Measurements from ENCODE around the gene HS6ST1.

The HS6ST1 gene

GRCh38 chr2:128314348-128315121, 4.1 kb downstream of the HS6ST1 start:
- ATAC-seq, result no peak
- TF ChIP-seq ZC3H10 (CRISPR knock-in tag; IDR thresholded peaks at IDR 0.05) (no peak), ZNF70 (CRISPR knock-in tag; IDR thresholded peaks at IDR 0.05) (no peak), ZFP30 (CRISPR knock-in tag; IDR thresholded peaks at IDR 0.05) (no peak), SNAI2 (CRISPR knock-in tag; IDR thresholded peaks at IDR 0.05) (no peak), ISL1 (CRISPR knock-in tag; IDR thresholded peaks at IDR 0.05) (no peak), OSR1 (CRISPR knock-in tag; IDR thresholded peaks at IDR 0.05) (no peak), ZFP3 (CRISPR knock-in tag; IDR thresholded peaks at IDR 0.05) (no peak), RARB (CRISPR knock-in tag; IDR thresholded peaks at IDR 0.05) (no peak), GLIS3 (CRISPR knock-in tag; IDR thresholded peaks at IDR 0.05) (no peak), CREB5 (CRISPR knock-in tag; IDR thresholded peaks at IDR 0.05; ENCODE audit: low read depth) (no peak), TCF4 (CRISPR knock-in tag; IDR thresholded peaks at IDR 0.05; ENCODE audit: borderline replicate concordance) (no peak), CSDC2 (CRISPR knock-in tag; IDR thresholded peaks at IDR 0.05) (no peak), ZNF565 (CRISPR knock-in tag; conservative IDR thresholded peaks at IDR 0.05; ENCODE audit: low read depth) (no peak), PPARA (CRISPR knock-in tag; IDR thresholded peaks at IDR 0.05; ENCODE audit: borderline replicate concordance) (no peak), ZNF8 (CRISPR knock-in tag; IDR thresholded peaks at IDR 0.05) (no peak), ESRRG (CRISPR knock-in tag; IDR thresholded peaks at IDR 0.05) (no peak), CSRNP3 (CRISPR knock-in tag; IDR thresholded peaks at IDR 0.05) (no peak)

GRCh38 chr2:128313931-128314347, 4.7 kb downstream of the HS6ST1 start:
- TF ChIP-seq GLIS3 (CRISPR knock-in tag; IDR thresholded peaks at IDR 0.05), result no peak
- TF ChIP-seq ZFP3 (CRISPR knock-in tag; IDR thresholded peaks at IDR 0.05), result no peak
- TF ChIP-seq ZNF70 (CRISPR knock-in tag; IDR thresholded peaks at IDR 0.05), result no peak
- TF ChIP-seq ZNF8 (CRISPR knock-in tag; IDR thresholded peaks at IDR 0.05), result no peak
- no peak for TF ChIP-seq CSDC2 (CRISPR knock-in tag; IDR thresholded peaks at IDR 0.05)
- no peak for ATAC-seq

- no peak for TF ChIP-seq PATZ1 (CRISPR knock-in tag; IDR thresholded peaks at IDR 0.05; ENCODE audit: borderline replicate concordance)
- no peak for TF ChIP-seq ZNF565 (CRISPR knock-in tag; conservative IDR thresholded peaks at IDR 0.05; ENCODE audit: low read depth)
- no peak for TF ChIP-seq SNAI2 (CRISPR knock-in tag; IDR thresholded peaks at IDR 0.05)
- no peak for TF ChIP-seq OSR1 (CRISPR knock-in tag; IDR thresholded peaks at IDR 0.05)
- no peak for TF ChIP-seq TSHZ2 (CRISPR knock-in tag; IDR thresholded peaks at IDR 0.05)
- TF ChIP-seq BACH2 (CRISPR knock-in tag; IDR thresholded peaks at IDR 0.05; ENCODE audit: borderline replicate concordance), result no peak
- TF ChIP-seq ZNF70 (CRISPR knock-in tag; IDR thresholded peaks at IDR 0.05), result no peak
- peak; percentile 86 for ATAC-seq
Measured at GRCh38 chr2:128313091-128313836, 5.4 kb downstream of the HS6ST1 start.
